ENCODE data around the gene SMO. TPM values are rescaled to one million over a fixed set of nuclear protein-coding genes. Genes with fewer than 3 reads are reported as not detected.
A peak's percentile ranks its signal among the peaks of the same experiment; 100 is the strongest.

The SMO gene
- total and polyA plus RNA-seq, 4 donors, result 0.87 to 19.3 (median 3.6) TPM

DNA sequence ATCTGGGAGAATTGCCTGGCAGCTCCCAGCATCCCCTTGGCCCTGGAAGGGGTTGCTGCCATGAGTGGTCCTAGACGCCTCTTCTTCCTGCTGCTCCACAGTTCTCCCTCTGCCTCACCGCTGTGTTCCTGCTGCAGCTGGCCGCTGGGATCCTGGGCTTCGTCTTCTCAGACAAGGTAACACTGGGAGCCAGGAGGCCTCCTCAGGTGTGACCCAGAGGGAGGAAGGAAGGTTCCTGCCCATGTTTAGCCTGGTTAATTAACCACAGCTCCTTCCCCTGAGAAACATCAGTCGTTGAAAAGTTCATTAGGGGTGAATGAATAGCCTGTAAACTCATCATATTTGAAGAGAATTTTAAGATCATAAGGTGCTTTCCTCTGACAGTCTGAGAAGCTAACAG lies 25.7 kb upstream of the SMO start:
- H3K4me1 ChIP-seq (ENCODE audit: control insufficient read depth in 5 of 5, insufficient read depth in 5 of 5, low read length in 5 of 5), result peaks cover 0 to 4% (median 0%) of the 10 kb centered on the region in 5 donors
- 73 to 76% methylated on average over 5 of the region's 5 CpGs for WGBS, 2 donors
- no peak overlapping the region for H3K4me3 ChIP-seq
- H3K9me3 ChIP-seq (ENCODE audit: control insufficient read depth in 4 of 4, insufficient read depth in 3 of 4, low read length in 3 of 4), result peaks cover 0 to 3% (median 0%) of the 10 kb centered on the region in 4 donors
- peaks cover 0 to 35% (median 5%) of the 10 kb centered on the region in 3 donors for H3K27me3 ChIP-seq (ENCODE audit: control insufficient read depth in 3 of 3, insufficient read depth in 3 of 3, low read length in 2 of 3)
- no peak overlapping the region for H3K27ac ChIP-seq (ENCODE audit: low read depth in 1 of 2, low read length in 1 of 2)
- H3K36me3 ChIP-seq (ENCODE audit: control insufficient read depth in 4 of 4, insufficient read depth in 4 of 4, low read length in 4 of 4), result no peaks in the 10 kb centered on the region
- TF ChIP-seq, protein P1, sequence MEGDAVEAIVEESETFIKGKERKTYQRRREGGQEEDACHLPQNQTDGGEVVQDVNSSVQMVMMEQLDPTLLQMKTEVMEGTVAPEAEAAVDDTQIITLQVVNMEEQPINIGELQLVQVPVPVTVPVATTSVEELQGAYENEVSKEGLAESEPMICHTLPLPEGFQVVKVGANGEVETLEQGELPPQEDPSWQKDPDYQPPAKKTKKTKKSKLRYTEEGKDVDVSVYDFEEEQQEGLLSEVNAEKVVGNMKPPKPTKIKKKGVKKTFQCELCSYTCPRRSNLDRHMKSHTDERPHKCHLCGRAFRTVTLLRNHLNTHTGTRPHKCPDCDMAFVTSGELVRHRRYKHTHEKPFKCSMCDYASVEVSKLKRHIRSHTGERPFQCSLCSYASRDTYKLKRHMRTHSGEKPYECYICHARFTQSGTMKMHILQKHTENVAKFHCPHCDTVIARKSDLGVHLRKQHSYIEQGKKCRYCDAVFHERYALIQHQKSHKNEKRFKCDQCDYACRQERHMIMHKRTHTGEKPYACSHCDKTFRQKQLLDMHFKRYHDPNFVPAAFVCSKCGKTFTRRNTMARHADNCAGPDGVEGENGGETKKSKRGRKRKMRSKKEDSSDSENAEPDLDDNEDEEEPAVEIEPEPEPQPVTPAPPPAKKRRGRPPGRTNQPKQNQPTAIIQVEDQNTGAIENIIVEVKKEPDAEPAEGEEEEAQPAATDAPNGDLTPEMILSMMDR (IDR thresholded peaks at IDR 0.05; ENCODE audit: control extremely low read depth, extremely low read depth), result no peak
- DNase-seq, result no peak
- H3K9ac ChIP-seq (ENCODE audit: insufficient read depth in 1 of 2, low read length in 2 of 2), result no peak overlapping the region
- no peak for ATAC-seq (ENCODE audit: insufficient read depth, low FRiP score)

DNA sequence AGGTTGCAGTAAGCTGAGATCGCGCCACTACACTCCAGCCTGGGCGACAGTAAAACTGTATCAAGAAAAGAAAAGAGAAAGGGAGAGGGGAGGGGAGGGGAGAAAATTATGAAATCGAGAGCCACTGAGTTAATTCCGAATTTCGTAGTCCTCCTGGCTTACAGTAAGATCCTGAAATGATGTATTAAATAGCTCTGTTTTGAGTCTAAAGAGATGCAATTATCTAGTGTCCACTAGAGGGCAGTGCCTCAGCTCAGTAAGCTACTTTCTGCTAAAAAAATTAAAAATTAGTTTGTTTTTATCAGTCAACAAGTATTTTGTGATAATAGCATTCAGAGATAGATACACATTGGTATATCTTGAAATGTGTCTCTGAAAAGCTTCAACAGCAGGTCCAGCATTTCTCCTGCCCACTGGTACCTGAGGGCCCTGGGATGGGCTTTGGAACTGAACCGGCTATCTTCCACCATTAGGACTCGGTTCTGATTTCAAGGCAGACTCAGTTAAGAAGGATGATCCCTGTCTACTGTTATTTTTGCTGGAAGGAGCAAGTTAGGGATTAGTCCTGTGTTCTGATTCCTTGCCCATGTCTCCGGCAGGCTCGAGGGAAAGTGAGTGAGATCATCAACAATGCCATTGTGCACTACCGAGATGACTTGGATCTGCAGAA lies 24.4 kb upstream of the SMO start:
- no peaks in the 10 kb centered on the region for H3K36me3 ChIP-seq (ENCODE audit: control insufficient read depth in 4 of 4, insufficient read depth in 4 of 4, low read length in 4 of 4)
- peaks cover 0 to 9% (median 0%) of the 10 kb centered on the region in 5 donors for H3K4me1 ChIP-seq (ENCODE audit: control insufficient read depth in 5 of 5, insufficient read depth in 5 of 5, low read length in 5 of 5)
- ATAC-seq (ENCODE audit: insufficient read depth, low FRiP score) (no peak), DNase-seq (peak in 2 of 3 donors; percentile 78 to 86)
- H3K9me3 ChIP-seq (ENCODE audit: control insufficient read depth in 4 of 4, insufficient read depth in 3 of 4, low read length in 3 of 4), result no peaks in the 10 kb centered on the region
- H3K9ac ChIP-seq (ENCODE audit: insufficient read depth in 1 of 2, low read length in 2 of 2), result no peak overlapping the region
- WGBS, 2 donors, result 59 to 64% methylated on average over 11 of the region's 11 CpGs
- no peak overlapping the region for H3K4me3 ChIP-seq
- TF ChIP-seq, protein P1 (IDR thresholded peaks at IDR 0.05; ENCODE audit: control extremely low read depth, extremely low read depth), result peak; percentile 51
- H3K27ac ChIP-seq (ENCODE audit: low read depth in 1 of 2, low read length in 1 of 2), result no peak overlapping the region
- H3K27me3 ChIP-seq (ENCODE audit: control insufficient read depth in 3 of 3, insufficient read depth in 3 of 3, low read length in 2 of 3), result peaks cover 0 to 35% (median 0%) of the 10 kb centered on the region in 3 donors

DNA sequence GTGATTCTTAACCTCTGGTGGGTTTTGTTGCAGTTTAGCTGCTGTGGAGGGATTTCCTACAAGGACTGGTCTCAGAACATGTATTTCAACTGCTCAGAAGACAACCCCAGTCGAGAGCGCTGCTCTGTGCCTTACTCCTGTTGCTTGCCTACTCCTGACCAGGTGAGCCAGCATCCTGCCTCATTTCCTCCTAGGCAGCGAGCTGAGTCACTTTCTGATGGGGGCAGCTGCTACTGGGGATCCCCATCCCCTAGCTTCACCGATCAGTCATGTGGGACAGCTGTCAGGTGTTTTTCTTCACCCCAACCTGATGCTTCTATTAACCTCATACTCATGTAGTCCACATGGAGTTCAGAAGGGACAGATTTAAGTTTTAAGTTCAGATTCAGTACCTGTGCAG lies 21.7 kb upstream of the SMO start:
- TF ChIP-seq, protein P1 (IDR thresholded peaks at IDR 0.05; ENCODE audit: control extremely low read depth, extremely low read depth), result no peak
- H3K27ac ChIP-seq (ENCODE audit: low read depth in 1 of 2, low read length in 1 of 2), result no peak overlapping the region
- H3K27me3 ChIP-seq (ENCODE audit: control insufficient read depth in 3 of 3, insufficient read depth in 3 of 3, low read length in 2 of 3), result peaks cover 0 to 40% (median 0%) of the 10 kb centered on the region in 3 donors
- H3K4me1 ChIP-seq (ENCODE audit: control insufficient read depth in 5 of 5, insufficient read depth in 5 of 5, low read length in 5 of 5), result peaks cover 0 to 26% (median 2%) of the 10 kb centered on the region in 5 donors
- H3K36me3 ChIP-seq (ENCODE audit: control insufficient read depth in 4 of 4, insufficient read depth in 4 of 4, low read length in 4 of 4), result no peaks in the 10 kb centered on the region
- H3K9me3 ChIP-seq (ENCODE audit: control insufficient read depth in 4 of 4, insufficient read depth in 3 of 4, low read length in 3 of 4), result no peaks in the 10 kb centered on the region
- no peak for DNase-seq
- no peak overlapping the region for H3K4me3 ChIP-seq
- no peak for ATAC-seq (ENCODE audit: insufficient read depth, low FRiP score)
- 83 to 86% methylated on average over 4 of the region's 4 CpGs for WGBS, 2 donors
- H3K9ac ChIP-seq (ENCODE audit: insufficient read depth in 1 of 2, low read length in 2 of 2), result no peak overlapping the region
